ENCODE data around the gene MRPS35.

MRPS35 gene

DNA sequence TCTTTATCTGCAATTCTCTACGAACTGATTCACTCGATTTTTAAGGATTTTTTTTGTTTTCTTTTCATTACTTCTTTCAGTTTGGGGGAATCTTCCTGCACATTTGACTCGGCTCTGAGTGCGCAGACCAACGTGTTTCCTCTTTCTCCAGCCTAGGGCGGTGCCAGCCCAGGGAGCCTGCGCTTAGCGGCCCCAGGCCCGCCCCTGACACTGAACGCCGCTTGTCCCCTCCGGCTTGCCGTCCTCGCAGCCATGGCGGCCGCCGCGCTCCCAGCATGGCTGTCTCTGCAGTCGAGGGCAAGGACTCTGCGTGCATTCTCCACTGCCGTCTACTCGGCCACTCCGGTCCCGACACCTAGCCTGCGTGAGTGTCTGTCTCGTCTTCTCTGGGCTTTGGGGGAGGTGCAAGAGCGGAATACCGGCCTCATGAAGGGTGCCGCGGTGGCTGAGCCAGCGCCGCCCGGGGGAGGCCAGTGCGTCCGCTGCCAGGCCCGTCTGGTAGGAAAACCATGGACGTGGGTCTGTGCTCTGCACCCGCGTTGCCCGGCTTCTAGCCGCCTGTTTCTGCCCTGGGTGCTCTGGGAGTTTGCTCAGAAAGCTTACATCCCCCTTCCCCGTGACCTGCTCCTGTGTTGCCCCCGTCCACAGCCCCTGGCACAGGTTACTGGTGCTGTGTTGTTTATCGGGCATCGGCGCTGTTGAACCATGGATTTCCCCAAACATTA, at the start of gene MRPS35:
Gene MRPS35 (plus strand): TSS at position 241 of the 725 bp plus-strand sequence. CDS start 12 bp downstream, at position 253.
- peak; percentile 93 for DNase-seq

DNA sequence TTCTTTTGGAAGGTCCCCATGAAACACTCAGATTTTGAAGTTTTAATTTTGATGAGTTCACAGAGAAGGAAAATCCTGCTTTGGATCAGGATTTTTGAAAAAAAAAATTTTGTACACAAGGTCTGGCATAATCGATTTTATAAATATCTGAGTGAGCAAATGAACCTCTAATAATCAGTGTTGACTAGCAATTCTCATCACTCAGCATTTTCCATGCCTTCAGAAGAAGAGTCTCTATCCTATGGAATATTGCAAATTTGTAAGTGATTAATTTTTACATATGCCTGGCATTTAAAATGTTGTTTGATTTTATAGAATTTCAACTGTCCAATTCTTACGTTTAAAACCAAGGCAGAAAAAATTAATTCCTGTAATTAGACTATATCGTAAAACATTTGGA, 44.9 kb upstream of the MRPS35 start:
- no peak for DNase-seq

DNA sequence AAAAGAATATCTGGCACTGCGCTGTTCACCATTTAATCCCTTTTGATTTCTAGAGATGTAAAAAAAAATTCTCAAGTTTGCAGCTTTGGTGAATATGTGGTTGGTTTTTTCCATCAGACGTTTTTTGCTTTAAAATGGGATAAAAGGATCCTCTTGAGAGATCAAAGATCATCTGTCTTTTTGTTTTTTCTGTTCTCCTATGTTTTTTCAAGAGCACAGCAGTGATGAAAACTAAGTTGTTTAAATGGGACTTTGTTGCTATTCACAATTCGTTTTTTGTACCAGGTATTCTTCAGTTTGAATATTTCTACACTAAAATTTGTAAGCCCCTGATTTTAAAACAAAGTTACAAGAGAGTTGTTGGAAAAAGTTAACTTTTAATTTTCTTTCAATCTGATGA, 44.1 kb upstream of the MRPS35 start:
- DNase-seq: no peak

DNA sequence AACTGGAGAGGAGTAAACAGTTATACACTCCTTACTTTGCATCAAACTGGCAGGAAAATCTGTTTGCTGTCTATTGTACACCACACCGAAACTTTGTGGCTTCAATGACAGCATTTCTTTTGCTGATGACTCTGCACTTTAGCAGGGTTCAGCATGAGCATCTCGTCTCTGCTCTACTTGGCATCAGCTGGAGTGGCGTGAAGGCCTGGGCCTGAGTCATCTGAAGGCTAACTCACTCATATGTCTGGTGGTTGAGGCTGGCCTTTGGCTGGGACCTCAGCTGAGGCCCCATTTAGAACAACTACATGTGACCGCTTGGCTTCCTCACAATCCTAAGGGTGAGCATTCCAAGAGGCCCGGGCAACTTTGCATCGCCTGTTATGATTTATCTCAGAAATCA, 43.1 kb upstream of the MRPS35 start:
- DNase-seq: no peak

DNA sequence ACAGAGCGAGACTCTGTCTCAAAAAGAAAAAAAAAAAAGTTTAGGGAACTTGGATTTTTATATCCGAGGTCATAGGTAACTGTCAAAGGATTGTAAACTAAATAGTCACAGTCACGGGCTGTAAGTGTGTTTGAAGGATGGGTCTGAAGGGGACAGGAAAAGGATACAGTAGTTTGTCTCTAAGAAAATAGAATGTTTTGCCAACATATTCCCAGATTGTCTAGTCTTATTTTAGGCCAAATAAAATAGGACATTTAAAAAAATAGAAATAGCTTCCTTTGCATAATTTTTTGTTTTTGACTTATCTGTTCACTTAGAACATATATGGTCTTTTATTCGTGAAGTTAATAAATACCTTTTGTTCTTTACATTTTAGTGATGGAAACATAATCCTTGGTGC, 38.6 kb upstream of the MRPS35 start:
- no peak for DNase-seq

DNA sequence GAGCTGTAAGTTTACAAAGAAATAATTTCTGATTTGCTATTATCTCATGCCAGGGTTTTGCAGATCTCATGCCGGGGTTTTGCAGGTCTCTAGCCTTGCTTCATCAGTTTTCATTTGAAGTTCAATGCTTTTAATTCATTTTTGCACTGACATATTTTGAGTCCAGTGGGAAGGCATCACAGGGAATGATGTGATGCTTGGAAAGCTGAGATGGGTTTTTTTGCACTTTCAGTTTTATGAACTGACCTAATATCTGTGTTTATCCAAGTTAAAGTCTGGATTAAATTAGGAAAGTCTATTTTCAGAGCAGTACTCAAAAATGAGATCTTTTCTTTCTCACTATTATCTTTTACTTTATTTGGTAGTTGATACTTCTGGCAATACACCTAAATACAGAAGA, 38.0 kb upstream of the MRPS35 start:
- no peak for DNase-seq

DNA sequence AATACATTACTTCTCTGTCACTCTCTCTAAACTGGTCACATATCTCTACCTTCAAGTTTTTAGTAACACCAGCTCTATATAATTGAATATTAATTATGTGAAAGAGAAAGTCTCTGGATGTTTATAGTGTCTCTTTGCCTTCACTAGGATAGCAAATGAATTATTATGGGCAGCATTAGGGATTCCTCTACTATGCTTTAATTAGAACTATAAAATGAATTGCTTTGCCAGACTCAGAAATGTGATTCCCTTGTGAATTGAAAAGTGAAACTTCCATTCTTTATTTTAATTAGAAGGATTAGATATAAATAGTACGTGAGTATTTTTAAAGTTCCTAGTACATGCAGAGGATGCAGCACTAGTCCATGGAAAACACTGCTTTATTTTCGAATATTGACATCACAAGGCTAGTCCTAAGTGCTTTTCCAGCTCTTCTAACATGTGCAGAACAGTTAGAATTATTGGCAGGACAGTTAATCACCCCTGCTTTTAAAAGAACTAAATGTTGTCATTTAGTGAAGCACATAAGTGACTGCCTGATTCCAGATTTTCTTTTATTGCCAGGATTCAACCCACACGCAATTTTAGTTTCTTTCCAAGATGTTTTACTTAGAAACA, 37.4 kb upstream of the MRPS35 start:
- no peak for DNase-seq

DNA sequence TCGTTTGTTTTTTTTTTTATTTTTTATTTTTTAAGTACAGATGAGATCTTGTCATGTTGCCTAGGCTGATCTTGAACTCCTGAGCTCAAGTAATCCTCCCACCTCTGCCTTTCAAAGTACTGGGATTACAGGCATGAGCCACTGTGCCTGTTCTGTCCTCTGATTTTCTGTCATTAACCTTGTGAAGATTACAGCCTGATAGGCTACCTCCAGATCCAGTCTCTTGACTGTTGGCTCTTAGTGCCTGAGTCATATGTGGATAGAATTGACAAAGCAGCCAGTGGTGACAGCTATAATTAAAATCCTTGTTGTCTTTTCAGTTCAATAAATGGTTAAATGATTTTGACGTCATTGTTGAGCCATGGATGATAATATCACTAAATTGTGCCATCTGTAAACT, 35.6 kb upstream of the MRPS35 start:
- no peak for DNase-seq

DNA sequence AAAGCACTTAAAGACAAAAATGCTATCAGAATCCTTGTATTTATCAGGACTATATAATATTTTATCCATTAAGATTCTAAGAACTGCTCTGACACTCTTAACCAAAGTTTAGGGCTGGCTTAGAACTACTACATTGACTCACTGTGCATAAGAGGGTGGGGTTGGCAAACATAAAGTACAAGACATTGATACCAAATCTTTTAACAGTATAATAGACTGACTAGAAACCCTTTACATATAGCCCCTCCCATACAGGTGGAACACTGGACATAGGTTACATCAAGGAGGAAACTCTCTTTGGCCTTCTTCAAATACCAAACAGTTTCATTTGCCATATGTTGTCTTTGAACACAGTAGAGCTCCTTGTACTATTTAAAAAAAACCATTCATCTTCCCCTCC, 30.0 kb upstream of the MRPS35 start:
- DNase-seq: no peak

DNA sequence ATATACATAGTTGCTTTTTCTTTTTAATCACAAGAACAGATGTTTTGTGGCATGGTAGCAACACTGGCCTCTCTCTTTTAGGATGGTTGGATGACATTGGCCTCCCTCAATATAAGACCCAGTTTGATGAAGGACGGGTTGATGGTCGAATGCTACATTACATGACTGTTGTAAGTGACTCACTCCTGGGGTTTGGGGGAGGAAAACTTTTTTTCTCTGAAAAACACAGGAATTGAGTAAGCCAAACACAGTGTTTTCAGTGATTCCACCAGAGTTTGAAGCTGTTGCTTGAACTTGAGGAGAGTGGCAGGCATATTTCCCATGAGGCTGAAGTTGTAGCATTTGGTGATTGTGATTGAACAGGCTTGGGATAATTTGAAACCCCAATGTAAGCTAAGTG, 28.1 kb upstream of the MRPS35 start:
- no peak for DNase-seq

DNA sequence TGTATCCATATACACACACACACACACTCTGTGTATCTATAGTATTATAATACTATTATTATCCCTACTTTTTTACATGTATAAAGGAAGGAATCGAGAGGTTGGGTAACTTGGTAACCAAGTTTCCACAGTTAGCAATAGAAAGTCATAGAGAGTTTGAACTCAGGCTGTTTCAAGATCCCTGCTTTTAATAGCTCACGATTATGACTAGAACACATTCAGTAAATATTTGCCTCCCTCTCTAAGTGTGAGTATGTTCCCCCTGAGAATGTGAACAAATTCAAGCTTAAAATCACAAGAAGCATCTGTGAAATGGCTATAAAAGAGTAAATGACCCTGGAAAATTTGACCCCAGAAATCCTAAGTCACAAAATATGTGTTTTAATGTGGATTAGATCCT, 25.4 kb upstream of the MRPS35 start:
- DNase-seq: no peak

DNA sequence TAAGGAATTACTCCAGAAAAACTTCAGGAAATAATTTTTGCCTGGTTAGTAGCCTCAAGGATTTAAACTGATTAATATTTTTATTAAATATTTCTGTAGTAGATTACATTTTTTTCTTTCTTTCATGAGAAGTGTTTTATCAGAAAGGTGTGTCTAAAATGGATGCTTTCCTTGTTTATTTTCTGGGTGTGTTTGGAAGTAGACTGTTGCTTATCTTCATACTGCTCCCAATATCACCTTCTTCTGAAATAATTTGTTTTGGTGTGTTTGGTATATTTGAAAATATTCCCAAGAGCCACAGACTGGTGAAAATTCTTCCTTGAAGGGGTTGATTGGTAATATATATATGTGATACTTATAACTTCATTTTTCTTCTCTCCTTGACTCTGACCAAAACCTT, 24.5 kb upstream of the MRPS35 start:
- no peak for DNase-seq

DNA sequence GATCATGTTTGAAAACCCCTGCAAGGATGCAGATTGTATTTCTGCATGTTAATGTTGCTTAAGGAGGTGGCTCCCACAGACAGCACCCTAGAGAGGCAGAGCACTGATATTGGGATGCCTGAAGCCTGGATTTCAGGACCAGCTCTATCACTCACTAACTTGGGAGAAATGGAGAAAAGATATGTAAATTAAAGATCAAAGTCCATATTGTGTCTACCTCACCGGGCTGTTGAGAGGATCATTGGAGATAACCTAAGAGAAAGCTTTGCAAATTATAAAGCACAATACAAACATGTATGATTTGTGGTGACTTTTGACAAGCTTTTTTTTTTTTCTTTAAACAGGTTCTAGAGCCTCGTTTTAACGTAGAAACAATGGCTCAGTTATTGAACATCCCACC, 22.0 kb upstream of the MRPS35 start:
- DNase-seq: no peak

DNA sequence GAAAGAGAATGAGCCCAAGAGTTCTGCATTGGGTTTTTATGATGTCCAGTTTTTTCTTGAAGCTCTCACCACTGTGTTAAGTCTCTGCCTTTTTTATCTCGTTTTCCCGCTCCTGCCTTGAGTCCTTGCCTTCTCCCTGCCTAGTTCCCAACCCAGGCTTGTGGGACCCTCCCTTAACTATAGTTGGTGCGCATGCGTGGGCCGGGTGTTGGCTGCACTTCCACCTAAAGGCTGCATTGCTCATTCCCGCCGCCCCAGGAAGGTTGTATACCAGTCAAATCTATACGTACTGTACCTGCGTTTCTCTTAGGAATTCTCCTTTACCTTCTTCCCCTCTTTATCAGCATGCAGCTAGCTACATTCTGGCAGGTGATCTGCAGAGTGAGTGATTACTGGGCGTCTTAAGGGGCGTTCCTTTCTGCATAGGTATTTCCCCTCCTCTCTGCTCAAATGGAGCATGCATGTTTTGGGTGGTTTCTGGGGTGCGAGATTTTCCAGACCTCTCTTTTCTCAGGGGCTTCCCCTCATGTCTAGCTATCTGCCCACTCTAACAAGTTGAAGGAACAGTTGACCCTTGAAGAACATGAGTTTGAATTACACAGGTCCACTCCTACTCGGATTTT, 21.0 kb upstream of the MRPS35 start:
- DNase-seq: no peak

DNA sequence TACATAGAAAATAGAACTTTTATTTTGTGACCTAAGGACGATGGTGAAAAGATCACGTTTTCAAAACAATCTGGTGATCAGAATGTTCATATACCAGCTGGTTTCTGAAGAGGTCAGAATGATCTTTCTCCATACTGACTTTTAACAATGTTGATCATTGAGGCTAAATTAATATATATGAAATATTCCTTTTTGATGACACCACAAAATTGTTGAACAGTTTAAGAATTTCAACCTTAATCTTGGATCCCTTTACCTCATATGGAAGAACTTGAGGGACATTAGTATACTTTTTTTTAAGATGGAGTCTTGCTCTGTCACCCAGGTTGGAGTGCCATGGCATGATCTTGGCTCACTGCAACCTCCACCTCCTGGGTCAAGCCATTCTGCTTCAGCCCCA, 17.2 kb upstream of the MRPS35 start:
- no peak for DNase-seq

DNA sequence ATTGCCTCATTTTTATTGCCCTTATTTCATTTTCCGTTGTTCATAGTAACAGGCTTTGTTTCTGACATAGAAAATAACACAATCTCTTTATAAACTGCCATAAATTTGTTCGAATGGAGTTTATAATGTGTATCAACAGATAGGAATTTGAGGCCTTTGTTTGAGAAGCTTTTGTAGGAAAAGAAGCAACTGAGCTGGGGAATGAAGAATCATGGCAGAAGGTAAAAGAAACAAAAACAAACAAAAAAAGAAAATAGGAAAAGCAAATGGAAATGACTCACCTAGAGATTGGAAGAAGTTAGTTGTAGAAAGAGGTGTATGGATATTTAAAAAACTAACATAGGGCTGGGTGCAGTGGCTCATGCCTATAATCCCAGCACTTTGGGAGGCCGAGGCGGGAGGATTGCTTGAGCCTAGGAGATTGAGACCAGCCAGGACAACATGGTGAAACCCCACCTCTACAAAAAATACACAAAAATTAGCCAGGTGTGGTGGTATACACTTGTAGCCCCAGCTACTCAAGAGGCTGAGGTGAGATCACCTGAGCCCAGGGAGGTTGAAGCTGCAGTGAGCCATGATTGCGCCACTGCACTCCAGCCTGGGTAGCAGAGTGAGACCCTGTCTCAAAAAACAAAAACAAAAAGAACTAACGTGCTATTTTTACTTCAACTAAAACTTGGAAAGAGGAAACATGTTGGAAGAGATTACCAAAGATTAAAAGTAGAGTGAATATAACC, 14.9 kb upstream of the MRPS35 start:
- DNase-seq: no peak

DNA sequence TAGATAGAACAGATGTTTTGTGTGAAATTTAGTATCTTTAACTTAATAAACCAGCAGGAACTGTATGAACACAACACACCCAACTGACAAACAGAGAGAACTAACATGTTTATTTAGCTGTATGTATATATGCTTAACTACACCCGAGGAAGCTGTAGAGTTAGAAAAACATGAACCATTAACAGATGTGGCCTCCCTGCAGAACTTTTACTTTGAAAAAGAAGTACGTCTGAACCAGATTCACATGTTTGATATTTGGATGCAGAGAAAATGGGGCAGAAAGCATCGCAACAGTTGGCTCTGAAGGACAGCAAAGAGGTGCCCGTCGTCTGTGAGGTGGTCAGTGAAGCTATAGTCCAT, 14.4 kb upstream of the MRPS35 start, which contains the start of gene REP15:
Gene REP15 (plus strand): TSS at position 155 of the 360 bp plus-strand sequence. CDS start 116 bp downstream, at position 271.
- no peak for DNase-seq

DNA sequence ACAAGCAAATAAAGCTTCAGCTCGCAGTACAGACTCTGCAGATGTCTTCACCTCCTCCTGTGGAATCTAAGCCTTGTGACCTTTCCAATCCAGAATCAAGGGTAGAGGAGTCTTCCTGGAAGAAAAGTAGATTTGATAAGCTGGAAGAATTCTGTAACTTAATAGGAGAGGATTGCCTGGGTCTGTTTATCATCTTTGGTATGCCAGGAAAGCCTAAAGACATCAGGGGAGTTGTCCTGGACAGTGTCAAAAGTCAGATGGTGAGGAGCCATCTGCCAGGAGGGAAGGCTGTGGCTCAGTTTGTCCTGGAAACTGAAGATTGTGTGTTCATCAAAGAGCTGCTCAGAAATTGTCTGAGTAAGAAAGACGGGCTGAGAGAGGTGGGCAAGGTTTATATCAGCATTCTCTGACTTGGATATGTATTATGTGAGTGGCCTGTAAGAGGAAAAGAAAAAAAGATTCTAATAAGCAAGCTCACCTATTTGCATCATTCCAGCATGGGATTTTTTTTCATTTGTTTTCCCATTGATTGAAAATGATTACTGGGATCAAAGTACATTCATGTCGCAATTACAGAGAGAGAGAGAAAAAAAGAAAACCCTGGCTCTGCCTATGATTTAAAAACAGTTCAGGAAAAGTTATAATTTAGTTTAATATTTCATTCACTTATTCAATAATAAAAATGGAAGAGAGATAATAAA, 13.6 kb upstream of the MRPS35 start:
- DNase-seq: no peak

DNA sequence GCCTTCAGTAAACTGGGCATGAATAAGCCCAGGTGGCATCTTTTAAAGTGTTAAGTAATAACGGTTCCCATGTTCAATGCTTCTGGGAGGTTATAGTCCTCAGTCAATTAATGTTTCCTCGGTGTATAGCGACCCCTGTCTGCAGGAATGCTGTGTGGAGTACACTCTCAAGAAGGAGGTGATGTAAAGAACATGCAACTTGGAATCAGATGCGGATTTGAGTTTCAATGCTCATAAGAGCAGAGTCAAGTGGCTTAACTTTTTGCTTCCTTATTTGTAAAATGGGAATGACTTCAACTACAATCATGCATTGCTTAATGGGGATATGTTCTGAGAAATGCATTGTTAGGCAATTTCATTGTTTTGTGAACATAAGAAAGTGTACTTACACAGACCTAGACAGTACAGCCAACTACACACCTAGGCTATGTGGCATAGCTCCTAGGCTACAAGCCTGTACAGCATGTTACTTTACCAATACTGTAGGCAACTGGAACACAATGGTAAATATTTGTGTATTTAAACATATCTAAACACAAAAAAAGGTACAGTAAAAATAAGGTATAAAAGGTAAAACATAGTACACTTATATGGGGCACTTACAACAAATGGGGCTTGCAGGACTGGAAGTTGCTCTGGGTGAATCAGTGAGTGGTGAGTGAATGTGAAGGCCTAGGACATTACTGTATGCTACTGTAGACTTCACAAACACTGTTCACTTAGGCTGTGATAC, 6.7 kb upstream of the MRPS35 start:
- peak; percentile 92 for DNase-seq

DNA sequence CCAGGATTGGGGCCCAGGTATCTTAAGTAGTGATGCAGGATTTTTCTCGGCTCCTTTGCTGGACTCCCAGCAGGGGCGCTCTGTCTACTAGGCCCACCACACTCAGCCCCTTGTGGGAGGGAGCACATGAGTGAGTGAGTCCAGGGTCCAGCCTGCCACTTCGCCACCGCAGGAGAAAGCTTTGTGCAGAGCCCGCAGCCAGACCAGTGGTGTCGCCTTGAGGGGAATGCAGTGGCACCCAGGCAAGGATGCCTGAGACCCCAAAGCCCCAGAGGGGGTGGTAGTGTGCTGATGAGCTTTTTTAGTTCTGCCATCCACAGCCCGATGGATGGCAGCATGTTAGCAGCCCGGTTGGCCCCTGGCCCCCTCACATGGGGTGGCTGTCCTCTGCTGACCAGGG, 5.4 kb upstream of the MRPS35 start:
- DNase-seq: no peak

DNA sequence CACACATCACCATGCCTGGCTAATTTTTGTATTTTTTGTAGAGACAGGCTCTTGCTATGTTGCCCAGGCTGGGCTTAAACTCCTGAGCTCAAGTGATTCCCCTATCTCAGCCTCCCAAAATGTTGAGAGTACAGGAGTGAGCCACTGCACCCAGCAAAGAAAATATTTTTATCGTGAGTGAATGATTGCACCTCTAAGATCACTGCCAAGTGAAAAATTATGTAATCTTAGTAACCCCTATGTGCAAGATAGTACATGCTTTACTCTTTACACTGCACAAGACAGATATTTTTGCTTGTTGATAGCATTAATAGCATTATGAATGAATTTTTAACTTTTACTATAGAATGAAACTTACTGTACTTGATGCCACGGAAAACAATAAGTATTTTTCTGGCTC, 3.4 kb upstream of the MRPS35 start:
- no peak for DNase-seq

DNA sequence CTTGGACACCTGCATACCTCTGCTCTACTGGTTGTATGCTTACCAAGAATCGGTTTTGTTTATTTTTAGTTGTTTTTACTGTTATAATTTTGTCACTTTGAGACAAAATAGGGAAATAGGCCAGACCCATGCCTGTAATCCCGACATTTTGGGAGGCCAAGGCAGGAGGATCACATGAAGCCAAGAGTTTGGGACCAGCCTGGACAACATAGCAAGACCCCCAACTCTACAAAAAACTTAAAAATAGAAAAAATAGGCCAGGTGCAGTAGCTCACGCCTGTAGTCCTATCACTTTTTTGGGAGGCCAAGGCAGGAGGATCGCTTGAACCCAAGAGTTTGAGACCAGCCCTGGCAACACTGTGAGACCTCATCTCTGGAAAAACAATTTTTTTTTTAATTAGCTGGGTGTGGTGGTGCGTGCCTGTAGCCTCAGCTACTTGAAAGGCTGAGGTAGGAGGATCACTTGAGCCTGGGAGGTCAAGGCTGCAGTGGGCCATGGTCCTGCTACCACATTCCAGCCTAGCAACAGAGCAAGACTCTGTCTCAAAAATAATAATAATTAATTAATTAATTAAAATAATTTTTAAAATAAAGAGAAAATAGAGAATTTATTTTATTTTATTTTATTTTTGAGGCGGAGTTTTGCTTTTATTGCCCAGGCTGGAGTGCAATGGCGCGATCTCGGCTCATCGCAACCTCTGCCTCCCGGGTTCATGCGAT, 1.3 kb upstream of the MRPS35 start:
- DNase-seq: no peak

All from inflammatory macrophage treated with lipopolysaccharide for 4 hours (primary cell).